T-helper 1 cell (primary cell): ENCODE results near the gene RXRA.

Experiments
- DNase-seq, 5 donors: peaks; one replicate each; pipeline ENCODE4 v3.0.0-alpha.2; 2012 to 2020

RXRA gene

DNA sequence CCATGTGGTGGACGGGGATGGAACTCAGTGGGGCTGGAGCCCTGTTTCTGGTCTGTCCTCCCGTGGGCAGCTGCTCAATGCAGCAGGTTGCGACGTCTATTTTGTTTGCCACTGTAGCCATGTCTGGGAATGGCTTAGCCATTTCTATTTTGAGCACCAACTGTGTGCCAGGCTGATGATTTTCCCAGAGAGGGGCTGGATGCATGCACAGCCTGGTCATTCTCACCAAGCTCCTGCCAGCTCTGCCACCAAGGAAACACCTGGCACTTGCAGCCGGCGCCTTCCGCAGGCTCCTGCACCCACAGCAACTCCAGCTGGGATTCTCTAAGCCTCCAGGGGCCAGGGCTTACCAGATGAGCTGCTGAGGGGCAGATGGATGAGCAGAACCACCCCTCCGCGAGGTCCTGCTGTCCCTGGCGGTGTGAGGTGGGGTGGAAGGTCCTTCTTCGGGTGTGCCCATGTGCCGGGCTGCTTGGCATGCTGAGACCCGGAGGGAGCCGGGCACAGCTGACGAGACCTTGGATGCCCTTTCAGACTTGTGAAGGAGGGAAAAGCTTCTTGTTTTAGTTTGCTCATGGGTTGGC lies 151.2 kb downstream of the RXRA start:
- DNase-seq = no peak

DNA sequence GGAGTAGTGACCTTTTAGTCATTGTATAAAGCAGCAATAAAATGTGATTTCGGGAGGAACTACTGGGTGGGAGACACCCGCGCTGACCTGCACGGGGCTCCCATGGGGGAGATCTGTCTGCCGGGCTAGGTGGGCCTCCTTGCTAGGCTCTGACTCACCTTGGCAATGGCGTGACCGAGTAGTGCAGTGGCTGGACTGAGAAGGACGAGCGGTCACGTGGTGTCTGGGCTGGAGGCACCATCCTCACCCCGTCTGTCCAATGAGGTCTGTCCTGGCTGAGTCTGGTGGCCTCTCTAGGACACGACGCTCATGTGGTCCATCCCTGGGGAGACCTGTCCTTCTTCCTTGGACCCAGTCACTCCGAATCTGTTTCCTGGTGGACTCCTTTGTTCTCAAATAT lies 151.7 kb downstream of the RXRA start:
- no peak for DNase-seq

DNA sequence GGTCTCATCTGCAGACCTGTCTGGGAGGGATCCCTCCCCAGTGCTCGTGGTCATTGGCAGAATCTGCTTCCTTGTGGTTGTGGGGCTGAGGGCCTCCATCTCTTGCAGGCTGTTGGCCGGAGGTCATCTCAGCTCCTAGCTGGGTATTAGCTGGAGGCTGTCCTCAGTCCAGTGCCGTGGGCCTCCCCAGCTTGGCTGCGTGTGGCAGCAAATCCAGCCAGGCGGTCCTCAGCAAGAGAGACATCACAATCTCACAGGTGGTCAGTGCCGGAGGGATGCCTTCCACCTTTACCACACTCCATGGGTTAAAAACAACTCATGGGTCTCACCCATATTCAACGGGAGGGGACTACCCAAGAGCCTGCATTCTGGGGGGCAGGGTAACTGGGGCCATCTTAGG lies 155.5 kb downstream of the RXRA start:
- no peak for DNase-seq

DNA sequence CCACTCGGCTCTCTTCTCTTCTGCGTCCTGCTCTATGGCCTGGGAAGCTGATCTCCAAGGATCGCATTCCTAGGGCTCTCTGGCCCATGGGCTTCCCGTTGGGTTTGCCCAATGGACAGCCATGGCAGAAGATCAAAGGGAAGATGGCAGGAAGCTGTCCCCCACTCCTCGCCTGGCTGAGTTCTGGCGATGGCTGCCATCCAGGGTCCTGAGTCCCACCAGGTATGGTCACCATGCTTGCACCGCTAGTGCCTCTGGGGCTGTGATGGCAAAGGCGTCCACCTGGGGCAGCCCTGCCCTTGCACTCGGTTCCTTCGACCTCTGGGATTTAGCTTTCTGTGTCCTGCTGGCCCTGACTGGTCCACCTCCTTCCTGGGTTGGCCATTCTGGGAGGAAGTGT lies 156.0 kb downstream of the RXRA start:
- DNase-seq = no peak

DNA sequence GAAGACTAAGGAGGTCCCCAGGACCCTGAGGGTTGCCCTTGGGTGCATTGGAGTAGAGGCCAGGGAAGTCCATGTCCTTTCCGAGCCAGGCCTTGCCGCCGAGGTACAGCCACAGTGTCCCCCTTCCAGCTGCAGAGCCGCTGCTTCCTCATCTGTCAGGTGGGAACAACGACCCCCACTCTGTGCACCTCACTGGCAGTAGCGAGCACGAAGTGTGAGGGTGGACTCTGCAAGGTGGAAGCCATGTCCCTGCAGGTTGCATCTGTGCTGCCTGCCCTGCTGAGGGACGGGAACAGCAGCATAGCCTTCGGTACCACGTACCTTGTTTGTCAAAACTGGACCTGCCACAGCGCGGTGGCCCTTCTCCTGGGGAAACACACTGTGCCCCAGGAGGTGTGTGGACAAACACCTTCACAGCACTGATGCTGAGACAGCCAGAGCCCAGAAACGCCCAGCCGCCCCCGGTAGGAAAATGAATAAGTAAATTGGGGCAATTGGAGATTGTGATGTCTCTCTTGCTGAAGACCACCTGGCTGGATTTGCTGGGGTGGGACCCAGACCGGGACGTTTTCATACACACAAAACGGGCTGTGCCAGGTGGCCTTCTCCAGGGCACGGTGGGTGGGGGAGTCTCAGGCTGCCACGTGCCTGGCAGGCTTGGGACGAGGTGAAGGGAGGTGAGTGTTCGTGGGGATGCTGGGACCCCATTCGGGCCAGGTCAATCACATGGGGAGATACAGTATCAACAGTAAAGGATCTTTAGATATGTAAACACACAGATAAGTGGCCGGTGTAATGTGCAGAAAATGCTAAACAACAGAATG lies 157.3 kb downstream of the RXRA start:
- DNase-seq = no peak

DNA sequence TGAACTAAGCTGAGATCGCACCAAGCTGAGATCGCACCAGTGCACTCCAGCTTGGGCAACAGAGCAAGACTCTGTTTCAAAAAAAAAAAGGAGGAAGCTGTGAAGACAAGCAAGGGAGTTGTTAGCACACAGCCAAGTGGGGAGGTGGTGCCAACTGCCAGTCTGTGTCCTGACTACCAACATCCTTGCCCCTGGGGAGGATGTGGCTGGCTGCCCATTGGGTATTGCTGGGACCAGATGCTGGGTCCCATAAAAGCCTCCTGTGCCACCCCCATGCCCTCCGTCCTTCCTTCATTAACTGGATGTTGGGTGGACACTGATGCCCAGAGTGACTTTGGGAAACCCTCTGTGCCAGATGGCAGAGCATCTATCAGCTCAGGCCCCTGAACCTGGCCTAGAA lies 158.2 kb downstream of the RXRA start:
- no peak for DNase-seq

DNA sequence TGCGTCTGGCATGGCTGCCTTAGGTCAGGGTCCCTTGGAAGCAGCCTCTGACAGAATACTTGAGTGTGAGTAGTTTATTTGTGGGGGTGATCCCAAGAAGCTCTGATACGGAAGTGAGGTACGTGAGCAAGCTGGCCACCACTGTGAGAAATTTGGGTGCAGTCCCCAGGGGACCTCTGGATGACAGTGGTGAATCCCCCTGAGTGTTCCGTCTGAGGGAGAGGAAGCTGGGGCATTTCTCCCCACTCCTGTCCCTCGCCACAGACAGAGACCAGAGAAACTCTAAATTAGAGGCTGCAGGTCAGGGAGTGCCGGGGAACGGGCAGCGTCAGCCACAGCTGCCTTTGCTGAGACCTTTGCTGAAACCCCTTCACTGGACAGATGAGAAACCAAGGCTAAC lies 159.4 kb downstream of the RXRA start:
- DNase-seq = no peak

DNA sequence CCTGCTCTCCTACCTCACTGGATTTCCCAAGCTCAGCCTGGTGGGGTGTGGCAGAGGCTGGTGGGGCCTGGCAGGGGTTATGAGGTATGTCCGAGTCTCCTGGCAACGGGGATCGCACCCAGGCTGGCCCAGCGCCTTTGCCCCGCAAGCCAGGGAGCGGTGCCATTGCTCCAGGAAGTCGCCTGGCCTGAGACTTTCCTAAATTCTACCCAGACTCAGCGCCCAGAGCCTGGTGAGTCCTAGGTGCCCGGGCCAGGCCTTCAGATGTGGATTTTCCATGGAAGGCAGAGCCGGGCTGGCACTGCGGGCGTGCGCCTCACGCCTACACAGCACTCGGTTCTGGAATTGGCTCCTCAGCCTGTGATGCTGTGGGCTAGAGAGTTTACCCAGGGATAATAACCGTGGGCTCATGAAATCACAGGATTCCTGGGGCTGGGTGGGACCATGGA lies 159.9 kb downstream of the RXRA start:
- DNase-seq = peak in 1 of 5 donors; percentile 9

DNA sequence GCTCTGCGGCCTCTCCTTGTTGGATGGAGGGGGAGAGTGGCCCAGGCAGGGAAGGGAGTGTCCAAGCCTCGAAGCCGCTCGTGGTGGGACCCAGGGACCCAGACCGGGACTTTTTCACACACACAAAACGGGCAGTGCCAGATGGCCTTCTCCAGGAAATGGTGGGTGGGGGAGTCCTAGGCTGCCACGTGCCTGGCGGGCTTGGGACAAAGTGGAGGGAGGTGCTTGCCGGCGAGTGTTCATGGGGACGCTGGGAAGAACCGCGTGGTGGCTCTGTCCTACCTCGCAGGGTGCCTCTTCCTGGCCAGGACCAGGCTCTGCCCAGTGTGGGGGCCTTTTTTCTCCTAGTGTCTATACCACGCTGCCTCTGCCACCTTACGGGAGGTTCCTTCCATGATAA lies 160.3 kb downstream of the RXRA start:
- no peak for DNase-seq
